Fibroblast of skin of left quadriceps (primary cell): ENCODE measurements around the gene KIF2C.
A peak's percentile ranks its signal among the peaks of the same experiment; 100 is the strongest.
"Not testable (repeated sequence)": the region's sequence is repeated elsewhere in the genome, so short reads cannot be mapped to it uniquely, and the experiment has no call there.

Experiments used
- DNase-seq, 2 experiments: peaks; one replicate each; pipeline ENCODE4 v3.0.0-alpha.2; 2013; ENCODE audit warnings: low read depth in 2 of 2

KIF2C gene

GRCh38 chr1:44739307-44740178 is at the start of gene KIF2C:
TSS of gene KIF2C (plus strand) at chr1:44739837. CDS start at chr1:44739933, 96 bp downstream.
- peak; percentile 94 for DNase-seq

GRCh38 chr1:44693159-44693558 is 46.5 kb upstream of the KIF2C start:
- no peak for DNase-seq

GRCh38 chr1:44693900-44694299 is 45.7 kb upstream of the KIF2C start:
- DNase-seq = no peak

GRCh38 chr1:44694863-44695478 is 44.7 kb upstream of the KIF2C start:
- no peak for DNase-seq

GRCh38 chr1:44695671-44696070 is 44.0 kb upstream of the KIF2C start:
- no peak for DNase-seq

- DNase-seq = no peak
Observed at GRCh38 chr1:44696101-44696500, 43.5 kb upstream of the KIF2C start.

GRCh38 chr1:44696789-44697345 is 42.8 kb upstream of the KIF2C start:
- no peak for DNase-seq

GRCh38 chr1:44698138-44698537 is 41.5 kb upstream of the KIF2C start:
- DNase-seq = no peak

GRCh38 chr1:44699375-44699774 is 40.3 kb upstream of the KIF2C start:
- DNase-seq = not testable (repeated sequence)

- DNase-seq = no peak
Observed at GRCh38 chr1:44700573-44700972, 39.1 kb upstream of the KIF2C start.

GRCh38 chr1:44701141-44701573 is 38.5 kb upstream of the KIF2C start:
- no peak for DNase-seq

- DNase-seq = no peak
Observed at GRCh38 chr1:44705470-44705869, 34.2 kb upstream of the KIF2C start.

- no peak for DNase-seq
Observed at GRCh38 chr1:44705938-44706337, 33.7 kb upstream of the KIF2C start.

GRCh38 chr1:44707112-44707881 is 32.3 kb upstream of the KIF2C start:
- DNase-seq = peak; percentile 78

GRCh38 chr1:44707959-44708831 is 31.4 kb upstream of the KIF2C start:
- DNase-seq = no peak

GRCh38 chr1:44713321-44713781 is 26.3 kb upstream of the KIF2C start:
- DNase-seq = no peak

GRCh38 chr1:44714532-44714931 is 25.1 kb upstream of the KIF2C start:
- DNase-seq = no peak

- DNase-seq = peak in 1 of 2 experiments; percentile 46
Observed at GRCh38 chr1:44714944-44715571, 24.6 kb upstream of the KIF2C start.

- no peak for DNase-seq
Observed at GRCh38 chr1:44717156-44717555, 22.5 kb upstream of the KIF2C start.

GRCh38 chr1:44717653-44718052 is 22.0 kb upstream of the KIF2C start:
- DNase-seq = no peak
